Measurements from ENCODE around the gene TLR9. TPM values are rescaled to one million over a fixed set of nuclear protein-coding genes. Genes with fewer than 3 reads are reported as not detected.

Gene TLR9
- polyA plus RNA-seq, 1 of the 3 experiments (the other 2 are of a cell fraction) = 0.12 TPM

DNA sequence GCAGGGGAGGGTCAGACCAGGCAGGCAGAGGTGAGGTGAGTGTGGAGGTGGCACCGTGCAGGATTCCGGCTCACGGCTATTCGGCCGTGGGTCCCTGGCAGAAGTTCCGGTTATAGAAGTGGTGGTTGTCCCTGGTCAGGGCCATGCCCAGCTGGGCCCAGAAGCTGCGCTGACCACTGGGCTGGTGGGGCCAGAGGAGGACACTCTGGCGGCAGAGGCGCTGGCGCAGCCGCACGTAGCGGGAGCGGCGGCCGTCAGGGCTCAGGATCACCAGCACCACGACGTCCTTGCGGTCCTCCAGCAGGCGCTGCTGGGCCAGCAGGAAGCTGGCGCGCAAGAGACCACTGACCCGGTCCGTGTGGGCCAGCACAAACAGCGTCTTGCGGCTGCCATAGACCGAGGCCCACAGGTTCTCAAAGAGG, 4.3 kb downstream of the TLR9 start:
- ChIA-PET POLR2A (interaction anchor here (1.1 to 2.6 kb wide), 2 partner anchors 18 to 58 kb away, joined by 3 to 16 read pairs; partner anchors contain the start of genes TWF2 and WDR82), CTCF (interaction anchor here (0.6 to 16.1 kb wide), 53 partner anchors 8 to 259 kb away, joined by 3 to 257 read pairs (median 5); partner anchors contain the start of genes ABHD14A, ABHD14B, ALAS1 and POC1A)

DNA sequence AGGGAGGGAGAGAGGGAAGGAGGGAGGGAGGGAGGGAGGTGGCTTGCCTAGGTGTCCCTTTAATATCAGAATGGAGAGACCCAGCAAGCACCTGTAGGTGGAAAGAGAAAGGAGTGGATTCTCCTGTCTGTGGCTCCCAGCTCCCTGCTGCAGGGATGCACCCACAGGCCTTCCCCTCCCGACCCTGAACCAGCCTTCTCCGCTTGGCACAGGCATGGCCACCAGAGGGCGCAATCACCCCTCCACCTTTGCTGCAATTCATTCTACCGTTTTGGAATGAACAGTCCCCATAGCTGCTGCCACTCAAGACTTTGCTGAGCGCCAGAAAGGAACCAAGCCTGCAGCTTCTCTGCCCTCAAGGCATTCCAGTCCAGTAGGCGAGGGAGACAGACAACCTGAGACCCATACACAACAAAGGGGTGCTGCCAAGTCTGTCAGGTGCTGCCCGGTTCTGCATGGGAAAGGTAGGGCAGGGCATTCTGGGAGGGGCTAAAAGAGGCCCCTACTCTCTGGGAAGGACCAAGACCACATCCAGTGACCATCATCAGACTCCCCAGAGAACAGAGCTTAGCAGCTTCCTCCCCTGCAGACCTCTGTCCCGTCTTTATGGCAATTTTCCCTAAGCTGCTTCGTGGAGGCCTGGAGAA, 4.9 kb downstream of the TLR9 start:
- peaks cover 0 to 5% of the 10 kb centered on the region in 2 experiments for H3K36me3 ChIP-seq (replicated peaks in 1 of 2; ENCODE audit: control insufficient read depth in 1 of 2, insufficient read depth in 2 of 2, low read length in 1 of 2)
- WGBS (ENCODE audit: low lambda C conversion rate) = 50% methylated on average over 6 of the region's 9 CpGs
- H3K79me2 ChIP-seq (ENCODE audit: insufficient read depth) = no peaks in the 10 kb centered on the region
- POLR2A ChIA-PET = interaction anchor here (0.8 to 2.6 kb wide), 5 partner anchors 18 to 225 kb away, joined by 3 to 16 read pairs (median 3); partner anchors contain the start of genes GLYCTK, POC1A, RPL29 and TWF2
- no peak overlapping the region for H3K4me2 ChIP-seq
- no peak overlapping the region for H2AFZ ChIP-seq (ENCODE audit: low read depth)
- H3K4me1 ChIP-seq (ENCODE audit: control insufficient read depth in 1 of 2, insufficient read depth in 2 of 2, low read depth in 1 of 2, low read length in 1 of 2) = peaks cover 12 to 19% of the 10 kb centered on the region in 2 experiments; a peak in 3 of 4 replicates
- no peak overlapping the region for H3K27ac ChIP-seq (ENCODE audit: low read depth in 2 of 2, low read length in 1 of 2)
- no peaks in the 10 kb centered on the region for H3K9me2 ChIP-seq
- no peaks in the 10 kb centered on the region for H3K27me3 ChIP-seq (ENCODE audit: insufficient read depth)
- DNase-seq = peak; percentile 93
- peak overlapping the region in 1 of 2 experiments; percentile 38; a peak in 1 of 4 replicates for H3K4me3 ChIP-seq (ENCODE audit: low read depth in 2 of 2, low read length in 1 of 2)
- no peak overlapping the region for H3K9ac ChIP-seq
- peaks cover 15% of the 10 kb centered on the region for H3F3A ChIP-seq (replicated peaks; ENCODE audit: insufficient read depth)
- H4K20me1 ChIP-seq (ENCODE audit: insufficient read depth) = no peaks in the 10 kb centered on the region
- CTCF ChIA-PET = interaction anchor here (0.6 to 16.1 kb wide), 65 partner anchors 10 to 279 kb away, joined by 3 to 257 read pairs (median 4); partner anchors contain the start of genes ABHD14A, ABHD14B, ALAS1 and POC1A
- H3K9me3 ChIP-seq = no peaks in the 10 kb centered on the region
- peak; percentile 43 for TF ChIP-seq CHD2 (IDR thresholded peaks at IDR 0.05; ENCODE audit: low read length, partially characterized antibody)
- TF ChIP-seq NFIC (IDR thresholded peaks at IDR 0.05; ENCODE audit: borderline replicate concordance) = peak; percentile 63
- no peak for TF ChIP-seq FOXJ3 (CRISPR knock-in tag; IDR thresholded peaks at IDR 0.05)
- TF ChIP-seq ELF1 (IDR thresholded peaks at IDR 0.05) = no peak
- peak; percentile 86 for TF ChIP-seq SMC3 (IDR thresholded peaks at IDR 0.05; ENCODE audit: low read depth, low read length)
- no peak for TF ChIP-seq MXI1 (IDR thresholded peaks at IDR 0.05; ENCODE audit: low read depth, low read length)
- TF ChIP-seq, protein P1, sequence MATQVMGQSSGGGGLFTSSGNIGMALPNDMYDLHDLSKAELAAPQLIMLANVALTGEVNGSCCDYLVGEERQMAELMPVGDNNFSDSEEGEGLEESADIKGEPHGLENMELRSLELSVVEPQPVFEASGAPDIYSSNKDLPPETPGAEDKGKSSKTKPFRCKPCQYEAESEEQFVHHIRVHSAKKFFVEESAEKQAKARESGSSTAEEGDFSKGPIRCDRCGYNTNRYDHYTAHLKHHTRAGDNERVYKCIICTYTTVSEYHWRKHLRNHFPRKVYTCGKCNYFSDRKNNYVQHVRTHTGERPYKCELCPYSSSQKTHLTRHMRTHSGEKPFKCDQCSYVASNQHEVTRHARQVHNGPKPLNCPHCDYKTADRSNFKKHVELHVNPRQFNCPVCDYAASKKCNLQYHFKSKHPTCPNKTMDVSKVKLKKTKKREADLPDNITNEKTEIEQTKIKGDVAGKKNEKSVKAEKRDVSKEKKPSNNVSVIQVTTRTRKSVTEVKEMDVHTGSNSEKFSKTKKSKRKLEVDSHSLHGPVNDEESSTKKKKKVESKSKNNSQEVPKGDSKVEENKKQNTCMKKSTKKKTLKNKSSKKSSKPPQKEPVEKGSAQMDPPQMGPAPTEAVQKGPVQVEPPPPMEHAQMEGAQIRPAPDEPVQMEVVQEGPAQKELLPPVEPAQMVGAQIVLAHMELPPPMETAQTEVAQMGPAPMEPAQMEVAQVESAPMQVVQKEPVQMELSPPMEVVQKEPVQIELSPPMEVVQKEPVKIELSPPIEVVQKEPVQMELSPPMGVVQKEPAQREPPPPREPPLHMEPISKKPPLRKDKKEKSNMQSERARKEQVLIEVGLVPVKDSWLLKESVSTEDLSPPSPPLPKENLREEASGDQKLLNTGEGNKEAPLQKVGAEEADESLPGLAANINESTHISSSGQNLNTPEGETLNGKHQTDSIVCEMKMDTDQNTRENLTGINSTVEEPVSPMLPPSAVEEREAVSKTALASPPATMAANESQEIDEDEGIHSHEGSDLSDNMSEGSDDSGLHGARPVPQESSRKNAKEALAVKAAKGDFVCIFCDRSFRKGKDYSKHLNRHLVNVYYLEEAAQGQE (IDR thresholded peaks at IDR 0.05; ENCODE audit: low read depth, low read length) = no peak
- no peak for TF ChIP-seq NRF1 (IDR thresholded peaks at IDR 0.05; ENCODE audit: low read depth, low read length)
- no peak for TF ChIP-seq TAF1 (IDR thresholded peaks at IDR 0.05; ENCODE audit: borderline replicate concordance, low read depth, low read length)
- TF ChIP-seq, protein P2, sequence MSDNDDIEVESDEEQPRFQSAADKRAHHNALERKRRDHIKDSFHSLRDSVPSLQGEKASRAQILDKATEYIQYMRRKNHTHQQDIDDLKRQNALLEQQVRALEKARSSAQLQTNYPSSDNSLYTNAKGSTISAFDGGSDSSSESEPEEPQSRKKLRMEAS (IDR thresholded peaks at IDR 0.05; ENCODE audit: low read depth) = no peak
- TF ChIP-seq TEAD4 (IDR thresholded peaks at IDR 0.05; ENCODE audit: borderline replicate concordance, insufficient read depth) = no peak
- no peak for TF ChIP-seq USF1 (IDR thresholded peaks at IDR 0.05; ENCODE audit: borderline replicate concordance, low read depth)
- TF ChIP-seq EZH2phosphoT487 (IDR thresholded peaks at IDR 0.05; ENCODE audit: borderline replicate concordance, low read depth) = no peak
- TF ChIP-seq FOSL2 (IDR thresholded peaks at IDR 0.05; ENCODE audit: borderline replicate concordance, low read depth) = no peak
- peak; percentile 81 for TF ChIP-seq RAD21 (IDR thresholded peaks at IDR 0.05; ENCODE audit: low read length)
- TF ChIP-seq FOXM1 (IDR thresholded peaks at IDR 0.05; ENCODE audit: low read depth) = no peak

More for the DNA sequence above, 4.3 kb downstream of the TLR9 start:
- Histone ChIP-seq H3K9me3 (no peaks in the 10 kb centered on the region), H3K27me3 (ENCODE audit: insufficient read depth) (no peaks in the 10 kb centered on the region), H3K79me2 (ENCODE audit: insufficient read depth) (no peaks in the 10 kb centered on the region), H3K4me3 (ENCODE audit: low read depth in 2 of 2, low read length in 1 of 2) (no peak overlapping the region), H4K20me1 (ENCODE audit: insufficient read depth) (no peaks in the 10 kb centered on the region), H2AFZ (ENCODE audit: low read depth) (no peak overlapping the region), H3K4me2 (no peak overlapping the region), H3K36me3 (replicated peaks in 1 of 2; ENCODE audit: control insufficient read depth in 1 of 2, insufficient read depth in 2 of 2, low read length in 1 of 2) (no peaks in the 10 kb centered on the region), H3K4me1 (ENCODE audit: control insufficient read depth in 1 of 2, insufficient read depth in 2 of 2, low read depth in 1 of 2, low read length in 1 of 2) (peaks cover 12 to 19% of the 10 kb centered on the region in 2 experiments; a peak in 3 of 4 replicates), H3F3A (replicated peaks; ENCODE audit: insufficient read depth) (peaks cover 15% of the 10 kb centered on the region), H3K9me2 (no peaks in the 10 kb centered on the region), H3K9ac (no peak overlapping the region), H3K27ac (ENCODE audit: low read depth in 2 of 2, low read length in 1 of 2) (no peak overlapping the region)
- DNase-seq = no peak
- WGBS (ENCODE audit: low lambda C conversion rate) = 89% methylated on average over 5 of the region's 27 CpGs
- no peak for TF ChIP-seq RCOR1 (IDR thresholded peaks at IDR 0.05; ENCODE audit: low read length)
- TF ChIP-seq FOSL2 (IDR thresholded peaks at IDR 0.05; ENCODE audit: borderline replicate concordance, low read depth) = no peak
- no peak for TF ChIP-seq GABPA (IDR thresholded peaks at IDR 0.05; ENCODE audit: low read depth)
- no peak for TF ChIP-seq PBX3 (IDR thresholded peaks at IDR 0.05)
- no peak for TF ChIP-seq MXI1 (IDR thresholded peaks at IDR 0.05; ENCODE audit: low read depth, low read length)
